Hypothalamus (tissue), 51 donors: Measurements from ENCODE around the gene LRRC75B.
A peak's percentile ranks its signal among the peaks of the same experiment; 100 is the strongest.
"Not testable (repeated sequence)": the region's sequence is repeated elsewhere in the genome, so short reads cannot be mapped to it uniquely, and the experiment has no call there.

Source experiments
- DNase-seq, 51 donors: peaks; one replicate each; lab custom pipeline; 2025; lab: John Stamatoyannopoulos, UW

The LRRC75B gene

GRCh38 chr22:24602847-24603769 lies 10.2 kb upstream of the LRRC75B start, which contains the start of gene GGT1:
Gene GGT1 (plus strand): TSS chr22:24603193. CDS start chr22:24611082, 7,889 bp downstream.
- DNase-seq: not testable (repeated sequence)

DNA sequence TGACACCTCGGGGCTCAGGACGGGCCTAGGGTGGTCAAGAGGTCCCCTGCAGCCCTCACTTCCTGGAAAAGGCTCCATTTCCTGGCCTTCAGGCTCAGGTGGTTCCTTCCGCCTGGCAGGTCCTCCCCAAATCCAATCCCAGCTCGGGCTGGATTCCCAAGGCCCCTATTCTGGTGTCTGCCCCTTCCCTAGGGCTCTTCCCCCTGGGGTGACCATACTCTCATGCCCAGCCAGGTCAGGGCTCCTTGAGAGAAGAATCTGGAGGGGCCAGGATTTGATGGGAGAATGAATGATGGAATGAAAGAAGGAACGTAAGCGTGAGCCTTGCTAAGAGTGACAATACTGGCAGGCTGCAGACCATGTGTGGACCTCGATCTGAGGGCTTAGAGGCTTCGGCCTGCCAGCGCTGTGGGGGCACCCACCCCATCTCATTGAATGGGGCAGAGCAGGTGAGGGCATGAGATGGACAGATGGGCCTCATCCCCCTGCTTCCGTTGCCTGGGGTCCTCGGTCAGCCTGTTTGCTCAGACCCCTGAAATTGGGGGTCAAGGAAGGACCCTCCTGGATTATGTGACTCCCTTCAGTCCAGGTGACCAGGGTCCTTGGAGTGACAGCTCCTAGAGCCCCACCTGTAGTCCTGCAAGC lies 9.4 kb upstream of the LRRC75B start:
- DNase-seq: not testable (repeated sequence)

GRCh38 chr22:24601217-24602104 lies 8.6 kb upstream of the LRRC75B start:
- peak in 1 of 51 donors; percentile 15 for DNase-seq

DNA sequence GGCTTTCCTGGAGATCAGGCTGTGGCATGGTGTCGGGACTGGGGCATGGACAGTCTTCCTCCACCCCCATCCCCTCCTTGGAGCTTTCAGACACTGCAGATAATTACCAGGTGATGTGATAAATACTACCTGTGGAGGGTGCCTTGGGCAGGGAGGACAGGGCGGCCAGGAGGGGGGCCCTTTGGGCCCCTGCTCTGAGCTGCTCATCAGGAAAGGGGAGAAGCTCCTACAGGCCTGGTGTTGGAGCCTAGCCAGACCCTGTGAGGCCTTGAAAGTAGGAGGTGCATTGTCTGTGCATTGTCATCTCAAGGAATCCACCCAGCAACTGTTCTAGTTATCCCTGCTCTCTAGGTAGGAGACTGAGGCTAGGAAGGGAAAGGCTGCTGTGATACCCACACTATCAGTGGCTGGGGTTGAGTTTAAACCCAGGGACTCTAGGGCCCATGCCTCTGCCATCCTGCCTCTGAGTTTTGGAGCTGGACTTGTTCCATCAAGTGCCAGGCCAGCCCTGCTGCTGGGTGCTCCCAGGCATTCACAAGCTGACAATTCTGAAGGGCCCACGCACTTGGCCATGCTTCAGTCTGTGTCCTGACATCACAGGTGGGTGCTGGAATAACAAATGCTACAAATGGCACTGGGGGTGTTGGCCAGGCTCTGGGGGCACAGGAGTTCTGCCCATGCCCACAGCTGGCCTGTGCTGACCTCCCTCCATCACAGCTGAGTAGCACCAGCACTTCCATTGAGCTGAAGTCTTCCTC lies 7.3 kb upstream of the LRRC75B start:
- DNase-seq: not testable (repeated sequence)

- DNase-seq: no peak
Observed at GRCh38 chr22:24599514-24599913, 6.6 kb upstream of the LRRC75B start.

GRCh38 chr22:24597076-24597475 lies 4.2 kb upstream of the LRRC75B start:
- not testable (repeated sequence) for DNase-seq

DNA sequence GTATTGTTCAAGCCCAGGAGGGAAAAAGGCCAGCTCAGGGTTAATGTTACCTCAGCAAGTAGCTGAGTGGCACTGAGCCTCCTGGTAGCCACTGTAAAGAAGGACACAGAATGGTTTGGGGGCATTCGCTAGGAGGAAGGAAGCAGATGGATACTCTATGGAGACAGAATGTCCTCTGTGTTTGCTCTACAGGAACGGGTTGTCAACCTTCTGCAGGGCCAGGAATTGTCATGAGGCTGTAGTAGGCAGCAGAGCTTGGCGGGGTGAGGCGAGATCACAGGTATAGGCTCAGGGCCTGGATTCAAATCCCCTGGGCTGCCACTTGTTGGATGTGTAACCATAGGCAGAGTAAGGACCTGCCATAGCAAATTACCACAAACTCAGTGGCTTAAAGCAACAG lies 3.0 kb upstream of the LRRC75B start:
- no peak for DNase-seq

GRCh38 chr22:24595228-24595627 lies 2.4 kb upstream of the LRRC75B start:
- DNase-seq: no peak

GRCh38 chr22:24594569-24595120 lies 1.8 kb upstream of the LRRC75B start:
- DNase-seq: no peak

- no peak for DNase-seq
Observed at GRCh38 chr22:24593836-24594568, 1.1 kb upstream of the LRRC75B start.

DNA sequence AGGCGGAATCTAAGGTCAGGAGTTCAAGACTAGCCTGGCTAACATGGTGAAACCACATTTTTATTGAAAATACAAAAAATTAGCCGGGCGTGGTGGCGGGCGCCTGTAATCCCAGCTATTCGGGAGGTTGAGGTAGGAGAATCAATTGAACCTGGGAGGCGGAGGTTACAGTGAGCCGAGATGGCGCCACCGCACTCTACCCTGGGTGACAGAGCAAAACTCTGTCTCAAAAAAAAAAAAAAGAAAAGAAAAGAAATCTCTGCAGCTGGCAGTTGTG lies 624 bp upstream of the LRRC75B start:
- DNase-seq: not testable (repeated sequence)

- peak in 3 of 51 donors; percentile 39 to 55 (median 48) for DNase-seq
Observed at GRCh38 chr22:24592058-24592850, 619 bp downstream of the LRRC75B start.

GRCh38 chr22:24591286-24591830 lies 1.5 kb downstream of the LRRC75B start:
- DNase-seq: no peak

DNA sequence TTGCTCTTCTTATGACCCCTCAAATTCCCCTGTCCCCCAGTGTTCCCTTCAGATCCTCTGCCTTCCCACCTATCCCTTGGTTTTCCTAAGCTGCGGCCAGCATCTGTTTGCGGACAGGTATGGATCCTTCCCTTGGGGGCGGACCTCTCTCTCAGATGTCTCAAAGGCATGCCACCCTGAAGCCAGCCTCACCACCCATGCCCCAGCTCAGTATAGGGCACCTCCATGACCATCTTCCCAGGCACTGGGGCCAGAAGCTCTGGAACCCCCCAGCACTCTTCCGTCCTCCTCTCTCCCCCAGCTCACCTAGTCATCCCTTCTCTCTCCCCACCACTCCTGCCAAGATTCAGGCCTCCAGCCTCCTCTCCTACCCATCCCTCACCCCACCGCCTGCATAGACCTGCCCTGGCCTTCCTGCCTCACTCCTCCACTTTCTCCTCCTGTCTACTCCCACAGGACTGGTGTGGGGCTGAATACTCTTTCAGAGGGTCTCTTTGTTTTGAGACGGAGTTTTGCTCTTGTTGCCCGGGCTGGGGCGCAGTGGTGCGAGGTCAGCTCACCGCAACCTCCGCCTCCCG lies 2.2 kb downstream of the LRRC75B start:
- DNase-seq: no peak

- DNase-seq: no peak
Observed at GRCh38 chr22:24589518-24590030, 3.3 kb downstream of the LRRC75B start.

GRCh38 chr22:24588757-24589481 lies 4.0 kb downstream of the LRRC75B start:
- peak in 6 of 51 donors; percentile 48 to 68 (median 62) for DNase-seq

DNA sequence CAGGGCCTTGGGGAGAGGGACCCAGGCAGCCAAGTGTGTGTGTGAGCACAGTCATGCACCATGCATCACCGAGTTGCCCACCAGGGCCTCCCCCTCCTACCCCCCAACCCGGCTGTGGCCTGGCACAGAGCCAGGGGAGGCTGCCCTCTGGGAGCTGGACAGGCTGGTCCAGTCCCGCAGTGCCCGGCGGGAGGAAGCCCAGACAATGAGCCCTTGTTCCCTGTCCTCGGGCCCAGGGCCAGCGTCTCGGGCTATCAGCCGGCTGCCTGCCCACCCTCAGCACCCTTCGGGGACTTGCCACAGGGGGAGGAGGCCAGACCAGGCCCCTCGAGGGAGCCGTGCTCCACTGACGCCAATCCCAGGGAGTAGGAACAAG lies 4.5 kb downstream of the LRRC75B start:
- peak; percentile 25 to 97 (median 85) for DNase-seq
